Smooth muscle cell of the coronary artery (primary cell): Measurements from ENCODE around the gene LMOD3. TPM values are rescaled to one million over a fixed set of nuclear protein-coding genes. Genes with fewer than 3 reads are reported as not detected.

Experiments
- total RNA-seq: library from RNA; depleted of rRNA; stranded (reverse); fragments of >200 nt; gene quantifications from 2 replicates; pipeline ENCODE4 v1.2.3, GENCODE V29; 2014; ENCODE audit warnings: low replicate concordance

The LMOD3 gene
- not detected in 2 replicates for total RNA-seq

GRCh38 chr3:69122403-69122802 is at the start of gene LMOD3:
TSS of gene LMOD3 (minus strand) at chr3:69122595. CDS start at chr3:69122386, 209 bp downstream.

GRCh38 chr3:69084326-69085167 is 37.8 kb downstream of the LMOD3 start, which contains the start of gene ARL6IP5:
TSS of gene ARL6IP5 (plus strand) at chr3:69084937. CDS start at chr3:69085048, 111 bp downstream.

GRCh38 chr3:69080233-69080920 is 42.0 kb downstream of the LMOD3 start, which contains the start of gene UBA3:
TSS of gene UBA3 (minus strand) at chr3:69080365. CDS start at chr3:69080353, 12 bp downstream.

Other genes with a start within 250 kb of the LMOD3 start
- gene TAFA4, start 190.0 kb downstream of the LMOD3 start, total RNA-seq = not detected in 2 replicates
- gene EOGT, start 108.9 kb downstream of the LMOD3 start, total RNA-seq = 6.3 and 60.5 TPM in 2 replicates
- 30.3 and 34.7 TPM in 2 replicates for gene TMF1, start 70.3 kb downstream of the LMOD3 start, total RNA-seq
- gene UBA3, start 42.2 kb downstream of the LMOD3 start, total RNA-seq = 79.6 and 107 TPM in 2 replicates
- 80.0 and 117 TPM in 2 replicates for gene ARL6IP5, start 37.7 kb downstream of the LMOD3 start, total RNA-seq